HG02852 (cell line): Measurements from ENCODE around the gene NFIA.
"Not testable (repeated sequence)": the region's sequence is repeated elsewhere in the genome, so short reads cannot be mapped to it uniquely, and the experiment has no call there.

Experiments
- ATAC-seq: cut with Tn5 transposase; IDR thresholded peaks from one replicate; pipeline ENCODE4 v1.9.1; 2021; ENCODE audit warnings: mild to moderate bottlenecking, moderate library complexity; ENCODE audit not compliant: unreplicated experiment

Gene NFIA

DNA sequence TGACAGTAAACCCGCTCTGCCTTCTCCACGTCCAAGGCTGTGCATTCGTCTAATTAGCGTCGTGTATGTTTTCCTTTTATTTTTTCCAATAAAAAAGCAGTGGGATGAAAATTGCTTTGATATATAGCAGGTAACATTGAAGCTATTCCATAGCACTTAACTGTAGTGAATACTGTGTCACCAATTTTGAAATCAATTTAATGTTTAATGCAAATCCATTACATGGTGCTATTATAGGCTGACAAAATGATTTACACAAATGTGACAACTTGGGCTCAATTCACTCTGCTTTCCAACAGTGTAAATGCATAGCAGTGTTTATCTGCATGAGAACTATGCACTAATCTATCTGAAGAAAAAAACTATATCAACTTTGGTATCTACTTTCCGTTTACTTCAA is 377.8 kb downstream of the NFIA start:
- ATAC-seq, result no peak

DNA sequence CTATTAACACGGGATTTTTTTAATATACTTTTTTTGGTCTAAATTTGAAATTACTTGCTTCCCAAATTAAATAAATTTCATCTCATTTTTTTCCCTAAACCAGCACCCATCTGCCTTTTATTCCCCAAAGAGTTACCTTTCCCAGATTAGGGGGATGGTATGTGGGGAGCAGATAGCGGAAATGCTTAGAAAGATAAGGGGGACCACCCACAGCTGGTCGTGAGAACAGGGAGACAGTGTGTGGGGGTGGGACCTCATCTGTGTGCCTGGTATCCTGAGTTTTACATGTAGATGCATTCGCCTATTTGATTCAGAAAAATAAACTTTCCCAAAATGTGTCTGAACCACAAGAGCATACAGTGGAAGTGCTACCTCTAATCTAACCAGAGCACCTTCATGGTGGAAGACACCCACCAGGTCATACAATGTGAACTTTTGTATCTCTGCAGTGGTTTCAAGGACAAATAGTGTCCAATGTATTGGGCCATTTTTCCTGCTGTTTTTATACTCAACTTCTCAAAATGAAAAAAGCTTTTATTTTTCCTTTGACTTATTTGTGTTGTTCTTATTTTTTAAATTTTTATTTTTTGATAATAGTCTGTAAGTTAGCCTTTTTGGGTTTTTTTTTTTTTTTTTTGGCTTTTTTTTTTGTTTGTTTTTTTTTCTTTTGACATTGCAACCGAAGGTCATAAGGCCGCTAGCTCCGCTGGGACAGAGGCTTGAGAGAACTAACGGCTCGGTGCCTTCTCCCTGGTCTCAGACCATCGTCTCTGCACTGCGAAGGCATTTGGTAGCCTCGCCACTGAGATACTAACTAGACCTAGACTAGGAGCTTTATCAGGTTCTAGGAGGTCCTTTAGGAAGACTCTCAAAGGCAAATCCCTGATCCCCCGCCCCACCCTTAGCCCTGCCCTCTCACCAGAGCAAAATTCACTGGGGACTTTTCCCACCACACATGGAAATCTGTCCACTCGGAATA is 379.3 kb downstream of the NFIA start:
- no peak for ATAC-seq

DNA sequence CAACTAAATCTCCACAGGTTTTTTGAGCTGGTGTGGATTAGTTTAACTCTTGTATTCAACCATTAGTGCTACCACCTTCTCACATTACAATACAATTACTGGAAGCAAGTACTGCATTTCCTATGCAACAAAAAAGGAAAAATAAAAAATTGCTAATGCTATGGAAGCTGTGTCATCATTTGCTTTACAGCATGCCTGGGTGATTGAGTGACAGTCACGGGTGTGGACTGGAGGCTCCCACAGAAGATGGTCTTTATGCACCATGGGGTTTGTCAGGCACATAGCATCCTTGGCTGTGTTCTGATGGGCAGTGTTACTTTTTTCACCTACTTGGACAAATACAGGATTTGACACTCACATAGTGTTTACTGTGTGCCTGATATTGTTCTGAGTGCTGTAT is 380.3 kb downstream of the NFIA start:
- no peak for ATAC-seq

DNA sequence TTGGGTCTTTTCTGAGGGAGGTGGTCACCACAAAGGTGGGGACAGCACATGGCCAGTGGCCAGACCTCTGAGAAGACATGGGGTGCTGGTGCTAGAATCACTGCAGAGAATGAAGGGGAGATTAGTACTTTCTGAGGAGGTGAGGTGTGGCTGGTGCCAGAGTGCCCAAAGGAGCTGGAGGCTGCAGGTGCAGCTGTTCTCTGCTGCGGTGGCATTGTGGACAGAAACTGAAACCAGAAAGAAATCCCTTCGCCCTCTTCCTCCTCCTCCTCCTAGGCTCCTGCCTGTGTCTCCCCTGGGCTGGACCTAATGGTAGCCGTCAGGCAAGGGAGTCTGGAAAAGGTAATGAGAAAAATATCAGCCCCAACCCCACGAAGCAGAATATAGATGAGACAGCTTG is 380.9 kb downstream of the NFIA start:
- ATAC-seq, result no peak

DNA sequence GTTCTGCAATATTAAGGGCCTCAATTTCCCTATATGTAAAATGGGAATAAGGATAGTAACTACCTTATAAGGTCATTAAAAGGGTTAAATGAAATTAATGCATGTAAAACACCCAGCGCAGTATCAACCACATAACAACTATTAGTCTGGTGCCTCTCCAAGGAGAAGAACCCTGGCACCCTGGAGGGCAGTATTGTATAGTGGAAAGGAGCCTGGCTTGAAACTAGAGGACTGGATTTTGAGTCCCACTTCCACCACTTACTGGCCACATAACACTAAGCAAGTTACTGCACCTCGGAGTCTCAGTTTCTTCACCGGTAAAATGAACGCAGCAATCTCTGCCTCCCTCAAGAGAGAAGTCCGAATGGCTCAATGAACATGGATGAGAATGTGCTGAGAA is 385.5 kb downstream of the NFIA start:
- not testable (repeated sequence) for ATAC-seq

DNA sequence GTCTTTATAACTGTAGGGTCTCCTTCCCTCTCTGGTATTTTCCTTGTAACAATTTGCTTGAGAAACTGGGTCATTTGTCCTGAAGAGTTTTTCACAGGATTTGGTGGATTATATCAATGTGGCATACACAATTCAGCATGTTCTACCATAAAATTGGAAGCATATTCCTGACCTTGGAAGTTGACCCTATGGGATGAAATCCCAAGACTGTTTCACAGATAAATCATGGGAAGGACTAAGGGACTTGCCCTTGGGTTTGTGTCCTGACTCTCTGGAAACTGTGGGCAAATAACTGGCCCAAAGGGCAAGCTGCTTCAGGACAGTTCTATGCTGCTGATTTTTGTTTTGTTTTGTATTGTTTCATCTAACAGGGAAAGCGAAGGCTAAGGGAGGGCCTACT is 387.0 kb downstream of the NFIA start:
- ATAC-seq, result no peak

DNA sequence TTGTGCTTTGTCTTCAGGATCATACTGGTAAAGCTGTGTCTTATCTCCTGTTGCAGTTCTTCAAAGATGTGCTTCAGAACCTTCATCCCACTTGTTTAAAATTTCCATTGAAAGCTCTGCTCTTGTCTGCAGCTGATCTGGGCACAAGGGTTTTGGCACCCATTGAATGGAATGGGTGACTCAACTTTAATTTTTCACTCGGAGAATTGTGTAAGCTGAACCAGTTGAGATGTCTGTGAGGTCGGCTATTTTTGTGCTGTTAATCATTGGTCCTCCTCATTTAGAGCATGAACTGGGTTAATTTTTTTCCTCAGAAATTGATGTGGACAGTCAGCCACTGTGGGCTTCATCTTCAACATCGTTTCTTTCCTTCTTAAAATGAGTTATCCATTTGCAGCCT is 390.5 kb downstream of the NFIA start:
- no peak for ATAC-seq

DNA sequence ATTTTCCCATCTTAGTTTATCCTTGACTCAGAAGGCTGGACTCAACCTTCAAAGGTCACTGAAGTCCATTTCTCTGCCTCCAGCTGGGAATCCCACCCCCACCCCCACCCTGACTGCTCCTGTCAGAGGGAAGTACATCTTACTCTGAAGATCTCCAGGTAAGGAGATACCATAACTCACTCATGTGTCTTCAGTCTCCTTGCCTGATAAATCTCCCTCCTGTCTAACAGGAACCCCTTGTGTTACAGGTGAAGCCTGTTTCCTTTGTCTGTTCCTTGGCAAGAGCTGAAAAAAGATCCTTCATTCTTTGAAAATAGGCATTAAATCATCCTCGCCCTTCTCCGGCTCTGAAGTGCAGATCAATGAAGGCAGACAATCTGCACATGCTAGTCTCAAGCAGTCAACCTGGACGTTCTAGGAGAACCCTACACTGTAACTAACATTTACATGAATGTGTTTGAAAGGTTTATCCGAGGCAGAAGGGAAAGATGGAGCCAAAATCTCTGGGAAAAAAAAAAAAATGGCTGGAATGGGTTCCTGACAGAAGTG is 392.0 kb downstream of the NFIA start:
- no peak for ATAC-seq

DNA sequence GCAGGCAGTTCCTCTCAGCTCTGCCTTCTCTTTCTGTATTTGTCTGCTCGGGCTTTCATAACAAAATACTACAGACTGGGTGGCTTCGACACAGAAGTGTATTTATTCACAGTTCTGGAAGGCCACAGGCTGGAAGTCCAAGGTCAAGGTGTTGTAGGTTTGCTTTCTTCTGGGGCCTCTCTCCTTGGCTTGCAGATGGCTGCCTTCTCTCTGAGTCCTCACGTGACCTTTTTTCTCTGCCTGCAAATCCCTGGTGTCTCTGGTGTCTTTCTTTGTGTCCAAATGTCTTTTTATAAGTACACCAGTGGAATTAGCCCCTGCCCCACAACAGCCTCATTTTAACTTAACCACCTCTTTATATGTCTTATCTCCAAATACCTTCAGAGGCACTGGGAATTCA is 392.6 kb downstream of the NFIA start:
- no peak for ATAC-seq

DNA sequence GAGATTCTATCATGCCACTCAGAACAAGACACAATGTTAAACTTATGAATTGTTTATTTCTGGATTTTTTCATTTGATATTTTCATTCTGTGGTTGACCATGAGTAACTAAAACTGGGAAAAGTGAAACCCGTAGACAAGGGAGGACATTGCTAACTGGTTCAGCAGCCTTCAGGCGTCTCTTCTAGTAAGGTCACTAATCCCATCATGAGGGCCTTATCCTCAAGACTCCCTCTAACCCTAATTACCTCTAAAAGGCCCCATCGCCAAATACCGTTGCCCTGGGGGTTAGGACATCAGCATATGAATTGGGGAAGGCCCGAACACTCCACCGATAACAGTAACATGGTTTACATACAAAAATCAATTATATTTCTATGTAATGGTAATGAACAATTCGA is 394.9 kb downstream of the NFIA start:
- no peak for ATAC-seq

DNA sequence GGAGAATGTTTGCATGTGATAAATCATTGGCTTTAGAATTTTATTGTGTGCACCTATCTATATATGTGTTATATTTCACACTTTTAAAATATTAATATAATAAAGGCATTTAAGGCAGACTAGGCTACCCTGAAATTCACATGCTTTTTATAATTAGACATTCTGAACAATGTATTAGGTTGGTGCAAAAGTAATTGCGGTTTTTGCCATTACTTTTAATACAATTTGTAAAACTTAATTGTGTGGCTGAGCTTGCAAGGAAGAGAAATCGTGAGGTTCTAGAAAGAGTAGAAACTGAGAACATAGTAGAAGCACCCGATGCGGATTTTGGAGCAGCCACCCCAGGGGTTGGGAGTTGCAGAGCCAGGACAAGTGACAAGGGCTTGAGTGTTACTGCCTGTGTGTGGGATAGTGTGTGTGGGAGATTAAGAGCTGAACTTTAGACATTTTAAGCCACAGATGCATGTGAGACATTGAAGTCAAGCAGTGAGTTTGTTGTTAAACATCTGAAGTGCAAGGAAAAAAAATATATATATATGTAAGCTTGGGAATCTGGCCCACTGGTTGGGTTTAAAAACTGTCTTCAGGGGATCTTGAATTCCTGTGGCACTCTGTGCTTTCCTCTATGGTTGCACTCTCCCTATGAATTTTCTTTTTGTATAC is 398.0 kb downstream of the NFIA start:
- no peak for ATAC-seq

DNA sequence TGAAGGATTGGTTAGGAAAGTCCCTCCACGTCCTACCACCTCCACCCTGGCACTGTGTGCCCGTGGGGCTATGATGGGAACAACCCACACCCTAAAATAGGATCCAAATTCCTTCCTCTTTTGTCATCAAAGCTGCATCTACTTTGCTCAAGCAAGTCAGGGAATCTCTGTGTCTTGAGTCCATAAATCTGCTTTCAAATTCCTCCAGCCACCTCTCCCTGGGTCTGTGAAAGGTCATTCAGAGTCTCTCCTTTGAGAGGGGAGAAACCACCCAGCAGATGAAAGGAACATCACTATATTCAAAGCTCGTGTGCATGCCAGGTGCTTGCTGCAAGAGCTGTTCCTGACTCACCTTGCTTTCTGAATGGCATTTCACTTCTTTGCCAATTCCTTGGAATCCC is 399.0 kb downstream of the NFIA start:
- no peak for ATAC-seq

DNA sequence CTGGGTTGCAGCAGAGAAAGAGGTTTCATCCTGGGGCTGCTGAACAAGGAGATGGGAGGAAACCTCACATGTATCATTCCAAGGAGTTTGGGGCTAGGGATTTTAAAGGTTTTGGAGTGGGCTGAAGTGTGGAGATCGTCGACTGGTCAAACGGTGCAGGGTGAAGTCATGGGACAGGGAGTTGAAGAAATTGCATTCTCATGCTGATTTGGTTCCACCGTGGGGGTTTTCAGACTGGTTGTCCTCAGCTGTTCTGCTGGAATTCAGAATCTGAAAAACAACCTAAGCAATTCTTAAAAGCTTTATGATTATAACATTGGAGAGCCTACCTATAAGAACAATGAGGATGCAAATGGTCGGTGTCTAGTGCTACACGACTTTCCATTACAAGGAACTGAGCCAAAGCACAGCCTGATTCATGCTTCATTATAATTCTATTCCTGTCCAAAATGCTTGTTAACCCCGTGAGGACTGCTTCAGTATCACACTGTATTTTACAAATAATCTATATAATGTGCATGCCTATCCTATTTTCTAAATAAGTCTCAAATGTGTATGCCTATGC is 399.9 kb downstream of the NFIA start:
- no peak for ATAC-seq

DNA sequence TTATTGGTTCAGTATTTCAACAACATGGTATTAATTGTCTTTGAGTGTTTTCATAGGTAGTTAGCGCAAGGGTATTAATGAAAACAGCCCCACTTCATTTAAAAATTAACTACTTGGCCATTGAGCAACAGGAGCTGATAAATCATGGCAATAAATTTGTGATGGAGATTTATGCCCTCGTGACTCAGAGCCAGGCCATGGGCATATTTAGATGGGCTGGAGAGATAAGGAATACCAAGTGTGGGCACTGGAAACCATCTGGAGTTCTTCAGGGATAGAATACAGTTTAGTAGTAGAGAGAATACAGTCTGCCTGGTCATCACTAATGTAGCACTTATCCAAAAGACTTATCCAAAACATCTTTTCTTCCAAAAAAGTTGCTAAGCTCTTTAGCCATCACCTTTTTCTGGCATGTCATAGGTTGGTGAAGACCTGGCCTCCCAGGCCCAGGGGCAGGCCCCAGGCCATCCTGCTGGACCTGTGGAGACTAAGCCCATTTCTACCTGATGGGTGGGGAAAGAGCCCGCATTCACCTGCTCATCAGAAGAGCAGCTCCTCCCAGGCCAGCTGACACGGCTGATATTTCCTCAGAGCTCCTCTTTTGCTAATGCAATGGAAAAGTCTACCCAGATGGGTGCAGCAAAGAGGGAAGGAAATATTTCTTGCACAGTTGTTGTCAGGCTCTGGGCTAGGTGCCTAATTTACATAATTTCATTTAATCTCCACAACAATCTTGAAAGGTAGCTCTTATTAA is 404.6 kb downstream of the NFIA start:
- no peak for ATAC-seq

DNA sequence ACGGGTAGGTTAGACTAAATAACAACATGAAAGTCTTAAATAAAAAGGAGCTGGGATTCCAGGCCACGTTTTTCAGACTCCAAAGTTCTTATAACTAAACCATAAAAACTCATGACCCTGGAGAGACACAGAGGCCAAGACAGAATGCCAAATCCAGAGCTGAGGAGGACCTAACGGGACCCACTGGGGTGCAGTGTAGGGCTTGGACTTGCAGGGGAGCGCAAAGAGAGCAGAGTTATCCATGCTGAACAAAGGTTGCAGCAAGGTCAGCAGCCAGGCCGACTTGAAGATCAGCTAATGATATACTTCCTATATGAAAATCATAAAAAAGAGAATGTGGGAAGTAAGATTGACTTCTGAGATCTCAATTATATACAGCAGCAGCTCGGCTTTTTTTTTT is 405.4 kb downstream of the NFIA start:
- no peak for ATAC-seq

DNA sequence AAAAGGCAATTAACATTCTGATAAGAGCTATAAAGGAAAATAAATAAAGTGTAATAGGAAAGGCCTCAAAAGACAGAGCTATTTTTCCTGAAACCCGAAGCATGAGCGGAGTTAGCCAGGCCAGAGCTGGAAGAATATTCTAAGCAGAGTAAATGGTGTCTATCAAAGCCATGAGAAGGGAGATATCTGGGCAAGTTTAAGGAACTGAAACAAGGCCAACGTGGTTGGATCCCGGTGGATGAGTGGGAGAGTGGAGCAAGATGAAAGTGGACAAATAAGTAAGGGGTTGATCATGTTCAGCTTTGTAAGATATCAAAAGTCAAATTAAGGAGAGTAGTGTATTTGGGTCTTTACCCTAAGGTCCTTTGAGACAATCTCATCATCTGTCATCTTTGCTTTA is 408.6 kb downstream of the NFIA start:
- no peak for ATAC-seq

DNA sequence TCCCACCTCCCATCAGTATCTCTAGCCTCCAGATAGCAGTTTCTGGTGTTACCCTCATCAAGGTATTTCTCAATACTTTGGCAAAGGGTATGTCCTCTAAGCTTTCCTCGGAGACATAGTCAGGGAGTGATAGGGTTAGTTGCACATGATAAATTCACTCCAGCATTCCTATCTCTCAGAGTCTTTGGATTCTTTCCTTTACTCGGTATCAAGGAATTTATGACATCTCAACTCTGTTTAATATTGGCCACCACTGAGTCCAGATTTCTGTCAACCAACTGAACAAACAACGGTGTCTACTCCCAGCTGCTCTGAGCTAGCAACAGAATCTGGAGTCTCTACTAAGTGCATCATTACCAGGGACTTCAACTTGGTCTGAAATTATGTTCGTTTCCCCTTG is 409.1 kb downstream of the NFIA start:
- ATAC-seq, result no peak

DNA sequence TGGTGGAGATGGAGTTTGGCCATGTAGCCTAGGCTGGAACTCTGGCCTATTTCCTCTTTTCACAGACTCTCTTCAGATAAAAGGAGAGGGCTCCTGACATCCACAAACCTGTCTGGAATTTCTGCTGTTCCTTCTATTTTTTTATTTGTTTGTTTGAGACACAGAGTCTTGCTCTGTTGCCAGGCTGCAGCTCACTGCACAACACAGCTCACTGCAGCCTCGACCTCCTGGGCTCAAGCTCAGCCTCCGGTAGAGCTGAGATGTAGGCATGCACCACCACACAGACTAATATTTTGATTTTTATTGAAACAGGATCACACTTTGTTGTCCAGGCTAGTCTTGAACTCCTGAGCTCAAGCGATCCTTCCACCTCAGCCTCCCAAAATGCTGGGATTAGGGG is 411.6 kb downstream of the NFIA start:
- ATAC-seq, result no peak

DNA sequence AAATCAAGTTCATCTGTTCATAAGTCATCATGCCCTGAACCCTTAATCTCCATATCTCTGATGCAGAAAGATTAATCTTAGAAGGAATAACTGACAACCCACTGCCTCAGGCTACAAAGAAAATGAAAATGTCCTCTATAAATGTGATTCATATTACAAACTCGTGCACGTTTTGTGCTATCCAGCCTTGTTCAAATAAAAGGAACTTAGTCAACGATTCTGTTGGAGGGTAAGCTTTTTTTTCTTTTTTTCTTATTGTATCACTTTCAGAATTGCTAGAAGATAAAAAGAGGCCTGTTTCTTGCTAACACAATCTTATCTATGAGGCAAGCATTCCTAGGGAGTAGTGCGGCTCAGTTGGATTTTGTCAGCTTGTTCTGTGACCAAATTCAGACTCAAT is 414.1 kb downstream of the NFIA start:
- ATAC-seq, result no peak

DNA sequence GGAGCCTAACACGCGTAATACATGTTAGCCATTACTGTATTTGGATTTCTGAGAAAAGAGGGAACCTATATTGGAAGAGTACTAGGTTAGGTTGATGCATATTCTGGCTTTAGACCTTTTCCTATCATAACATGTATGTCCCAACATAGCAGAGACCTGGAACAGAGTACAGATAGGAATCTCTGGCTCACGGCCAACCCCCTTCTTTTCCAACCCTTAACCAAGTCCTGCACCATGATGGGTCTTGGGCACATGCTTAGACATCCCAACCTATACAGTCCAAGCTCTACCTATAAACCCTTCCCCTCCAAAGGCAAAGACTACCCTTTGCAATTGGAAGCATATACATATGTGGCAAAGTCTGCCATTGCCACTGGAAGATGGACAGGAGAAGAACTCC is 414.7 kb downstream of the NFIA start:
- ATAC-seq, result no peak

DNA sequence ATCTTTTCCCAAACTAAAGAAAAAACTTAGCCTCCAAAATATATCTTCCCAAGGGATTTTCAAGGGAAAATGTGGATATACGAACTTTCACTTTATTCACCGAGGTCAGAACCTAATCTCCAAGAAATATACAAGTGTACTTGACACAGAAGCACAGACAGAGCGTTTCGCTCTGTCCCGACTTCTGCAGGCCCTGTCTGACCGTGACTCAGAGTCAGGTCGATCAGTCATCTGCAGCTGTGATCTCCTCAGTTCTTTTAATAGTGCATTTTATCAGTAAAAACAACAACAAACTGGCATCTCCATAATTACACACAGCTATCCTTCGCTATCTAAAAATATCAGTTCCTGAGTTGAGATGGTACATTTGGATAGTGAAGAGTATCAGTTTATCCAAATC is 416.0 kb downstream of the NFIA start:
- ATAC-seq, result no peak
